ENCODE data around the gene POSTN. TPM values are rescaled to one million over a fixed set of nuclear protein-coding genes. Genes with fewer than 3 reads are reported as not detected.
A peak's percentile ranks its signal among the peaks of the same experiment; 100 is the strongest.

The POSTN gene
- total RNA-seq (2021) = 0.33 and 0.46 TPM in 2 replicates
- long read RNA-seq, partial matches to known transcripts = 0 of 4 reads
- long read RNA-seq, other reads (novel, unspliced or antisense) = 0 of 4 reads

DNA sequence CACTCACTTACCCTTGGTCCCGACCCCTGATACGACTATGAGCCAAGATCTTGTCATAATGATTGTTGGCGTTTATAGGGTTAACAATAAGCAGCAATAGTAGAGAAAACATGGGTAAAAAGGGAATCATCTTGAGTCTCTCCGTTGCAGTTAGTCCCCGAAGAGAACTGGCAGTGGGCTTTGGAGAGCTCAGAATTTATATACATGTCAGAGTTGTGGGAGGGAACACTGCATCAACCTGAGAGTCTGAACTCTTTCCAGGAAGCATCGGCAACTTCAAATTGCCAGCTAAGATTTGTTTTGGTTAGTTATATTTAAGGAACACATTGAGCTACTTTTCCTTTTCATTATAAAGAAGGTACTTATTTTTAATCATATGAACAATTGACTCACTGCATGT is at the start of gene POSTN:
Gene POSTN, minus strand, starts transcription at position 172 of the 400 bp plus-strand sequence. Its CDS starts 42 bp downstream, at position 130.
- Histone ChIP-seq H3K9me3 (ENCODE audit: control insufficient read depth, low read depth, low read length) (no peaks in the 10 kb centered on the region), H3K4me1 (ENCODE audit: insufficient read depth, low read length) (peaks cover 3% of the 10 kb centered on the region; the same call in 1 of the 2 replicates), H3T11ph (ENCODE audit: low read length) (no peak within 1 kb of the TSS), H2BK15ac (ENCODE audit: low read depth, low read length) (no peak within 1 kb of the TSS), H4K20me1 (ENCODE audit: control insufficient read depth, insufficient read depth, insufficient read length) (no peaks in the 10 kb centered on the region), H3K23ac (ENCODE audit: insufficient read length, low read depth, low read length) (no peak within 1 kb of the TSS), H3K23me2 (ENCODE audit: insufficient read length, low read depth, low read length, poor library complexity, severe bottlenecking) (no peaks in the 10 kb centered on the region), H4K91ac (ENCODE audit: insufficient read length, low read depth, low read length) (no peak within 1 kb of the TSS), H2AFZ (ENCODE audit: low read length) (no peak within 1 kb of the TSS), H3K79me1 (ENCODE audit: insufficient read depth, low read depth, low read length, poor library complexity, severe bottlenecking) (no peaks in the 10 kb centered on the region), H3K14ac (ENCODE audit: insufficient read depth, low read length) (no peak within 1 kb of the TSS), H3K18ac (ENCODE audit: insufficient read length, low read depth, low read length) (no peak within 1 kb of the TSS), H2BK20ac (ENCODE audit: low read depth, low read length, poor library complexity, severe bottlenecking) (no peak within 1 kb of the TSS), H4K8ac (replicated peaks; ENCODE audit: insufficient read length, low read depth, low read length) (no peak within 1 kb of the TSS), H4K5ac (ENCODE audit: insufficient read length, low read depth, low read length) (no peak within 1 kb of the TSS), H3K79me2 (ENCODE audit: insufficient read depth, low read length) (no peaks in the 10 kb centered on the region), H3K27me3 (ENCODE audit: insufficient read depth, low read length) (no peaks in the 10 kb centered on the region), H2BK5ac (ENCODE audit: insufficient read length, low read length) (no peak within 1 kb of the TSS), H2AK5ac (ENCODE audit: insufficient read length, low read length) (no peak within 1 kb of the TSS), H3K9ac (ENCODE audit: extremely low read depth, insufficient read length, low read length) (no peak within 1 kb of the TSS), H2BK12ac (ENCODE audit: insufficient read length, low read depth, low read length) (no peak within 1 kb of the TSS), H3K4ac (ENCODE audit: low read depth, low read length) (no peak within 1 kb of the TSS), H3K56ac (ENCODE audit: insufficient read length, low read depth, low read length) (no peak within 1 kb of the TSS), H3K27ac (ENCODE audit: insufficient read length, low read depth, low read length) (no peak within 1 kb of the TSS), H2BK120ac (ENCODE audit: low read depth, low read length, poor library complexity, severe bottlenecking) (no peak within 1 kb of the TSS), H3K4me2 (ENCODE audit: insufficient read depth, insufficient read length, low read length) (no peak within 1 kb of the TSS)
- no peaks in the 10 kb centered on the region for H3K27me3 Mint-ChIP-seq (ENCODE audit: low read depth)
- H3K4me3 Mint-ChIP-seq = peak within 1 kb of the TSS in 1 of 2 experiments; percentile 51; a peak in 1 of 5 replicates
- TF ChIP-seq CTCF (conservative IDR thresholded peaks at IDR 0.05) = no peak
- DNase-seq = no peak
- H3K27ac Mint-ChIP-seq = peak within 1 kb of the TSS in 2 of 3 experiments; percentile 61 to 88; a peak in 3 of 7 replicates
- no peaks in the 10 kb centered on the region; a peak in 1 of 7 replicates for H3K36me3 Mint-ChIP-seq (ENCODE audit: insufficient read depth in 1 of 3, low read depth in 3 of 3)
- H3K4me1 Mint-ChIP-seq = peaks cover 34 to 45% of the 10 kb centered on the region in 2 experiments
- H3K9me3 Mint-ChIP-seq = no peaks in the 10 kb centered on the region
- no CpG with 5 or more reads among the region's 6 CpGs for WGBS (ENCODE audit: extremely low coverage, insufficient read length, low lambda C conversion rate)

Measured in H9 (cell line).